Mesenchymal stem cell (in vitro differentiated cells and primary cell): ENCODE measurements around the gene ILF2.

Source experiments
- DNase-seq: peaks from one replicate; pipeline ENCODE4 v3.0.0-alpha.2; 2013
- H2AFZ ChIP-seq: one replicate; pipeline ENCODE4 v1.6.1; 2013; ENCODE audit warnings: low read depth, mild to moderate bottlenecking, control low read depth, inconsistent platforms, low read length, moderate library complexity
- H2AK5ac ChIP-seq: 2 replicates; pipeline ENCODE4 v1.6.1; 2013; ENCODE audit warnings: low read length, moderate library complexity, mild to moderate bottlenecking, inconsistent platforms; ENCODE audit not compliant: severe bottlenecking
- H2BK120ac ChIP-seq: one replicate; pipeline ENCODE4 v1.6.1; 2013; ENCODE audit warnings: low read depth, mild to moderate bottlenecking, inconsistent platforms, low read length, moderate library complexity
- H2BK12ac ChIP-seq, 2 experiments: one replicate each; pipeline ENCODE4 v1.6.1; 2013; ENCODE audit warnings: inconsistent platforms in 2 of 2, low read length in 2 of 2, mild to moderate bottlenecking in 2 of 2, moderate library complexity in 2 of 2, control low read depth in 1 of 2
- H2BK15ac ChIP-seq: one replicate; pipeline ENCODE4 v1.6.1; 2013; ENCODE audit warnings: mild to moderate bottlenecking, low read depth, inconsistent platforms; ENCODE audit not compliant: poor library complexity, severe bottlenecking
- H2BK5ac ChIP-seq: 2 replicates; pipeline ENCODE4 v1.6.1; 2013; ENCODE audit warnings: low read depth, mild to moderate bottlenecking, low read length, control low read depth, inconsistent platforms; ENCODE audit not compliant: poor library complexity, severe bottlenecking
- H3K14ac ChIP-seq, 2 experiments: one replicate each; pipeline ENCODE4 v1.6.1; 2013; ENCODE audit warnings: inconsistent platforms in 2 of 2, low read length in 2 of 2, control low read depth in 1 of 2, mild to moderate bottlenecking in 1 of 2, moderate library complexity in 1 of 2
- H3K18ac ChIP-seq, 2 experiments: one replicate each; pipeline ENCODE4 v1.6.1; 2013; ENCODE audit warnings: inconsistent platforms in 2 of 2, low read length in 2 of 2, control low read depth in 1 of 2, low read depth in 1 of 2, mild to moderate bottlenecking in 1 of 2
- H3K23ac ChIP-seq, 2 experiments: one replicate each; pipeline ENCODE4 v1.6.1; 2013; ENCODE audit warnings: inconsistent platforms in 2 of 2, low read length in 2 of 2, mild to moderate bottlenecking in 2 of 2, moderate library complexity in 2 of 2, control low read depth in 1 of 2
- H3K27ac ChIP-seq: 2 replicates; pipeline ENCODE4 v1.5.1; 2013; ENCODE audit warnings: mild to moderate bottlenecking, moderate library complexity, low read length, control low read depth, inconsistent platforms; ENCODE audit not compliant: poor library complexity, severe bottlenecking
- H3K27me3 ChIP-seq, 2 experiments: 2 replicates each; pipeline versions ENCODE4 v1.6.1 to v1.7.0; 2013; ENCODE audit warnings: low read length in 2 of 2, mild to moderate bottlenecking in 2 of 2, moderate library complexity in 2 of 2, control low read depth in 1 of 2, inconsistent platforms in 1 of 2; ENCODE audit not compliant: control insufficient read depth in 1 of 2, insufficient read depth in 1 of 2
- H3K36me3 ChIP-seq, 2 experiments: 2 replicates each; pipeline versions ENCODE4 v1.6.1 to v1.7.0; 2013; ENCODE audit warnings: low read length in 2 of 2, control low read depth in 1 of 2, inconsistent platforms in 1 of 2, low read depth in 1 of 2, mild to moderate bottlenecking in 1 of 2; ENCODE audit not compliant: insufficient read depth in 2 of 2, control insufficient read depth in 1 of 2
- H3K4ac ChIP-seq, 2 experiments: one replicate each; pipeline ENCODE4 v1.6.1; 2013; ENCODE audit warnings: inconsistent platforms in 2 of 2, low read length in 2 of 2, mild to moderate bottlenecking in 2 of 2, moderate library complexity in 2 of 2, control low read depth in 1 of 2, low read depth in 1 of 2
- H3K4me1 ChIP-seq: 2 replicates; pipeline ENCODE4 v1.6.1; 2013; ENCODE audit warnings: low read depth, low read length, control low read depth; ENCODE audit not compliant: control insufficient read depth, insufficient read depth
- H3K4me2 ChIP-seq: 2 replicates; pipeline ENCODE4 v1.6.1; 2013; ENCODE audit warnings: low read length, mild to moderate bottlenecking, inconsistent platforms; ENCODE audit not compliant: poor library complexity, severe bottlenecking
- H3K4me3 ChIP-seq, 2 experiments: 2 replicates each; pipeline versions ENCODE4 v1.5.1 to v1.7.0; 2013; ENCODE audit warnings: low read length in 2 of 2, mild to moderate bottlenecking in 2 of 2, control low read depth in 1 of 2, low read depth in 1 of 2; ENCODE audit not compliant: insufficient read depth in 1 of 2
- H3K79me1 ChIP-seq: replicated peaks from 2 replicates; pipeline ENCODE4 v1.6.1; 2013; ENCODE audit warnings: mild to moderate bottlenecking, control low read depth, low read length, inconsistent platforms; ENCODE audit not compliant: poor library complexity, severe bottlenecking
- H3K9ac ChIP-seq: 2 replicates; pipeline ENCODE4 v1.7.0; 2013; ENCODE audit warnings: mild to moderate bottlenecking, low read length, moderate library complexity
- H3K9me3 ChIP-seq: 2 replicates; pipeline ENCODE4 v1.7.0; 2013; ENCODE audit warnings: mild to moderate bottlenecking, low read length; ENCODE audit not compliant: control insufficient read depth
- H4K8ac ChIP-seq: one replicate; pipeline ENCODE4 v1.6.1; 2013; ENCODE audit warnings: inconsistent platforms, mild to moderate bottlenecking, low read length, moderate library complexity
- H4K91ac ChIP-seq: one replicate; pipeline ENCODE4 v1.6.1; 2013; ENCODE audit warnings: mild to moderate bottlenecking, low read length, inconsistent platforms
- WGBS: methylation state at CpG from one replicate; pipeline ENCODE4 v1.1.7; 2013; ENCODE audit warnings: mixed read lengths; 5-methylcytosine and 5-hydroxymethylcytosine counted together

ILF2 gene

GRCh38 chr1:153683854-153684253, 13.1 kb upstream of the ILF2 start:
- Histone ChIP-seq H3K4me3 (no peak overlapping the region), H3K36me3 (peaks cover 6 to 45% of the 10 kb centered on the region in 2 experiments), H3K23ac (no peak overlapping the region), H3K27ac (no peak overlapping the region), H4K91ac (no peak overlapping the region), H3K9me3 (no peaks in the 10 kb centered on the region), H3K4ac (no peak overlapping the region), H3K4me2 (no peak overlapping the region), H2BK5ac (no peak overlapping the region), H2AFZ (no peak overlapping the region), H2BK15ac (no peak overlapping the region), H2BK120ac (no peak overlapping the region), H2BK12ac (no peak overlapping the region), H2AK5ac (no peak overlapping the region), H3K79me1 (no peaks in the 10 kb centered on the region), H3K9ac (no peak overlapping the region), H4K8ac (no peak overlapping the region), H3K14ac (no peak overlapping the region), H3K4me1 (peaks cover 12% of the 10 kb centered on the region), H3K18ac (no peak overlapping the region), H3K27me3 (peaks cover 7 to 45% of the 10 kb centered on the region in 2 experiments)
- no peak for DNase-seq
- WGBS = 83% methylated on average over 5 of the region's 5 CpGs

- H3K36me3 ChIP-seq = peaks cover 6 to 35% of the 10 kb centered on the region in 2 experiments
- H2BK5ac ChIP-seq = no peak overlapping the region
- H2AK5ac ChIP-seq = no peak overlapping the region
- H3K27ac ChIP-seq = no peak overlapping the region
- H3K18ac ChIP-seq = no peak overlapping the region
- H3K4me1 ChIP-seq = peaks cover 20% of the 10 kb centered on the region
- peaks cover 7 to 55% of the 10 kb centered on the region in 2 experiments for H3K27me3 ChIP-seq
- no peak overlapping the region for H3K23ac ChIP-seq
- H3K79me1 ChIP-seq = no peaks in the 10 kb centered on the region
- no peak overlapping the region for H2BK120ac ChIP-seq
- H3K4me3 ChIP-seq = no peak overlapping the region
- no peak overlapping the region for H3K4me2 ChIP-seq
- no peak overlapping the region for H2AFZ ChIP-seq
- H4K91ac ChIP-seq = no peak overlapping the region
- H3K14ac ChIP-seq = no peak overlapping the region
- H3K9ac ChIP-seq = no peak overlapping the region
- H4K8ac ChIP-seq = no peak overlapping the region
- no peaks in the 10 kb centered on the region for H3K9me3 ChIP-seq
- no peak overlapping the region for H2BK15ac ChIP-seq
- no peak for DNase-seq
- 79% methylated on average over 5 of the region's 7 CpGs for WGBS
- H3K4ac ChIP-seq = no peak overlapping the region
- H2BK12ac ChIP-seq = no peak overlapping the region
Observed at GRCh38 chr1:153682730-153683129, 11.9 kb upstream of the ILF2 start.

DNA sequence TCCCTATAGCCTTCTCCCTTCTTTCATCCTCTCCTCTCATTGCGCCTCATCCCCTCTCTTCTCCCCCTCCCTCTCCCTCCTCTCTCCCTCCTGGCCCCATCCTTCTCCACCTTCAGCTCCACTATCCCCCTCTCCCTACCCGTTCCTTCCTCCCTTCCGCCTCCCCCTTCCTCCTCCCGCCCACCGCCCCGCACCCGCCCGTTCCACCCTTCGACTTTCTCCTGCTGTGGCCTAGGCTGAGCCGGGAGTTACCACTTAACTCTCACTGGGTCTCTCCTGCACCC, 9.3 kb upstream of the ILF2 start:
- H2BK5ac ChIP-seq = no peak overlapping the region
- H3K36me3 ChIP-seq = peaks cover 6 to 16% of the 10 kb centered on the region in 2 experiments
- H3K18ac ChIP-seq = no peak overlapping the region
- no peak overlapping the region for H4K91ac ChIP-seq
- 10% methylated on average over 10 of the region's 10 CpGs for WGBS
- no peak overlapping the region for H3K4ac ChIP-seq
- H3K14ac ChIP-seq = no peak overlapping the region
- peak overlapping the region; percentile 76 for H3K9ac ChIP-seq
- no peak overlapping the region for H2BK120ac ChIP-seq
- no peaks in the 10 kb centered on the region for H3K79me1 ChIP-seq
- no peak overlapping the region for H3K27ac ChIP-seq
- H4K8ac ChIP-seq = no peak overlapping the region
- DNase-seq = no peak
- no peak overlapping the region for H3K23ac ChIP-seq
- no peak overlapping the region for H2BK12ac ChIP-seq
- no peak overlapping the region for H2AFZ ChIP-seq
- no peak overlapping the region for H3K4me2 ChIP-seq
- no peak overlapping the region for H2BK15ac ChIP-seq
- no peak overlapping the region for H2AK5ac ChIP-seq
- no peaks in the 10 kb centered on the region for H3K9me3 ChIP-seq
- H3K27me3 ChIP-seq = peaks cover 7 to 43% of the 10 kb centered on the region in 2 experiments
- peaks cover 20% of the 10 kb centered on the region for H3K4me1 ChIP-seq
- H3K4me3 ChIP-seq = peak overlapping the region in 1 of 2 experiments; percentile 80

GRCh38 chr1:153679337-153680119, 8.7 kb upstream of the ILF2 start:
- Histone ChIP-seq H3K27ac (no peak overlapping the region), H3K18ac (peak overlapping the region in 1 of 2 experiments; percentile 32), H4K91ac (peak overlapping the region; percentile 41), H2AK5ac (no peak overlapping the region), H2BK120ac (no peak overlapping the region), H2AFZ (peak overlapping the region; percentile 46), H2BK15ac (no peak overlapping the region), H3K4me3 (peak overlapping the region; percentile 48 to 80), H2BK5ac (no peak overlapping the region), H2BK12ac (peak overlapping the region in 1 of 2 experiments; percentile 71), H4K8ac (no peak overlapping the region), H3K9me3 (no peaks in the 10 kb centered on the region), H3K79me1 (no peaks in the 10 kb centered on the region), H3K27me3 (peaks cover 7 to 43% of the 10 kb centered on the region in 2 experiments), H3K4me1 (peaks cover 20% of the 10 kb centered on the region), H3K36me3 (peaks cover 6 to 15% of the 10 kb centered on the region in 2 experiments), H3K9ac (peak overlapping the region; percentile 76), H3K23ac (peak overlapping the region in 1 of 2 experiments; percentile 97), H3K4me2 (peak overlapping the region; percentile 86), H3K4ac (peak overlapping the region; percentile 29 to 42), H3K14ac (peak overlapping the region in 1 of 2 experiments; percentile 61)
- WGBS = 2% methylated on average over 67 of the region's 73 CpGs
- peak; percentile 27 for DNase-seq
